GM12892 (cell line): ENCODE results near the gene MTX3.

Source experiments
- POLR2A ChIP-seq: IDR thresholded peaks from 2 replicates; pipeline ENCODE4 v1.6.1; 2011; ENCODE audit warnings: low read depth, low read length, control low read depth
- POLR2AphosphoS5 ChIP-seq: IDR thresholded peaks from 2 replicates; pipeline ENCODE4 v1.6.1; 2011; ENCODE audit warnings: low read depth, low read length, control low read depth

DNA sequence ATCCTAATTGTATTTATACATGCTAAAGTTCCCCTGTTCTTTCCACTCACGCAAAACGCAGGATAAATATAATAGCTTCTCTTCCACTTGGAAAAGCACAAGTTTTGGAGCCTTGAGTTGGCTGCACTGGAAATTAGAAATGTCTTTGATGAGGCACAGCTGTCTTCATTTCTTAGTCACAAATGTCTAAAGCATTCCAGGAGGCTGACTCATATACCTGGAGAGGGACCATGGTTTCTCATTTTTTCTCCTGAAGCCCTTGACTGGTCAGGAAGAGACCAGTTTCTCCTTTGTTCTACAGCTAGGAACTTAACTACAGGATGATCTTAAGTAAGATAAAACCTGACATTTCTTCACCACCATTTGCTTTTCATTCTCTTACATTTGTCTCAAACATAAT, 16.2 kb downstream of the MTX3 start:
- no peak for TF ChIP-seq POLR2A
- no peak for TF ChIP-seq POLR2AphosphoS5
